ENCODE results near the gene ROR1.

Gene ROR1

DNA sequence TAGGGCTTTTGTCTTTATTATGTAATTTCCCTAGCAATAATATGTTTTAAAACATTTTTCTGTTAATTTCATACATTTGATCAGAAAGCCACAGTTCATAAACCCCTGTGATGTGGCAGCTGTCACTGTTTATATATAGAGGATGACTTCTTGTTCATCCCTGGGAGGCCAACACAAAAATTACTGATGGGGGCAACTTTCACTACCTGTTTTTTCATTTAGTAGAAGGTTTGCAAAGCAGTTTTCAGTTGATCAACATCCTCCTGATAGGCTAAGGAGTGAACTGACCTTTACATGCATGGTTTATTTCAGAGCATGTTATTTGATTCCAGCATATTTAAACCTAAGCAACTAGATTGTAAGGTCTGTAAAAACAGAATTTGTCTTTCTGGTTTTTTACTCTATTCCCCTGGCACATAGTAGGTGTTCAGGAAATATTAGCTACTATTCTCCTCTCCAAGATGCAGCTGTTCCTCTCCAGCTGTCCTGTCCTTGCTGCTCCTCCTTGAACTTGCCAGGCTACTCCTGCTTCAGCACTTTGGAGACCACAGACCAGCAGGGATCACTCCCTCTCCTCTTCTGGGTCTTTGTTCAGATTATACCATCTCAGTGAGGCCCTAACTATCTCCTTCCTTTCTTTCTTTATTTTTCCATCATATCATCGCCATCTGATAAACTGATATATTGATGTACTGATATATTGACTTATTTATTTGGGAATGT lies 54.7 kb downstream of the ROR1 start:
- H3K27ac ChIP-seq = no peak overlapping the region
- H3K4me3 ChIP-seq (ENCODE audit: low read depth, low read length) = no peak overlapping the region

DNA sequence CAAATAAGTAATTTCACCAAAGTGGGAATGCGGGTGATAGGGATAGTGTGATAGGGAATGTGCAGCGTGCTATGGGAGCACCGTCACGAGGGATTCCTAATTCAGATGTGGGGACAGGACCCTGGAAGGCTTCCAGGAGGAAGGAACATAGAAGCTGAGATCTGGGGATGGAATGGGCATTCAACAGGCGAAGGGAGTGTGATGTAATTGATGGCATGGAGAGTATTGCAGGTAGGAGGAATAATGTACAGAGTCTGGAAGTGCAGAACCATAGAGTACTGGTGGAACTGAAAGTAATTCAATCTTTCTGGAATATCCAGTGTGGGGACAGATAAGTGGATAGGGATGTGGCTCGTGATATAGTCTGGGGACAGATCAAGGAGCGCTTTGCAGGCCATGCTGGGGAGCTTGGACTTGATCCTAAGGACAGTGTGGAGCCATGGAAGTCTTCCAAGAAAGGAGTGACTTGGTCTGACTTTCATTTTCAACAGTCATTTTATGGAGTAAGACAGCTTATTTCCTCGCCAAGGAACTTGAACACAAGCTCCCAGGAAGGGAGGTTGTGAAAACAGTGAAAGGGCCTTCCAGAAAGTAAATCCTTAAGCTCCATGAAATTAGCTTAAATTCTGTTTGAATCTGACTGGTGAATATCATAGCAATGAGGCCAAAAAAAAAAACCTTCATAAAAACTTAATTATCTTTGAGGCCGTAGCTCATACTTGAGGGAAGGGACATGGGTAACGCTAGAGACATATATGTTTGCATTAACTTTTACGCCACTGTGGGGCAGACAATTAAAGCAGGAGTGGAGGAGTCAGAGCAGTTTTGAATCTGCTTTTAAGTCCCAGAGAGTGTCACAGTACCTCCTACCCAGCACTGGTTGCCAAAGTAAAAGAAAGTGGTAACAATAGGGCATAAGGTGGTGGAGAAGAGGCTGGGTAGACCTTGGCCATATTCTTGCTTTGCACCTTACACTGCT lies 55.8 kb downstream of the ROR1 start:
- H3K9ac ChIP-seq = no peak overlapping the region
- H3K27me3 ChIP-seq (ENCODE audit: control insufficient read depth, insufficient read depth, low read length) = no peaks in the 10 kb centered on the region
- H3K9me3 ChIP-seq (ENCODE audit: control insufficient read depth, low read length) = no peaks in the 10 kb centered on the region
- no peak overlapping the region for H3K27ac ChIP-seq
- H3K79me2 ChIP-seq = no peaks in the 10 kb centered on the region
- H3K36me3 ChIP-seq (ENCODE audit: control insufficient read depth, insufficient read depth, low read length) = no peaks in the 10 kb centered on the region
- no peak overlapping the region for H2AFZ ChIP-seq
- TF ChIP-seq, protein P1, sequence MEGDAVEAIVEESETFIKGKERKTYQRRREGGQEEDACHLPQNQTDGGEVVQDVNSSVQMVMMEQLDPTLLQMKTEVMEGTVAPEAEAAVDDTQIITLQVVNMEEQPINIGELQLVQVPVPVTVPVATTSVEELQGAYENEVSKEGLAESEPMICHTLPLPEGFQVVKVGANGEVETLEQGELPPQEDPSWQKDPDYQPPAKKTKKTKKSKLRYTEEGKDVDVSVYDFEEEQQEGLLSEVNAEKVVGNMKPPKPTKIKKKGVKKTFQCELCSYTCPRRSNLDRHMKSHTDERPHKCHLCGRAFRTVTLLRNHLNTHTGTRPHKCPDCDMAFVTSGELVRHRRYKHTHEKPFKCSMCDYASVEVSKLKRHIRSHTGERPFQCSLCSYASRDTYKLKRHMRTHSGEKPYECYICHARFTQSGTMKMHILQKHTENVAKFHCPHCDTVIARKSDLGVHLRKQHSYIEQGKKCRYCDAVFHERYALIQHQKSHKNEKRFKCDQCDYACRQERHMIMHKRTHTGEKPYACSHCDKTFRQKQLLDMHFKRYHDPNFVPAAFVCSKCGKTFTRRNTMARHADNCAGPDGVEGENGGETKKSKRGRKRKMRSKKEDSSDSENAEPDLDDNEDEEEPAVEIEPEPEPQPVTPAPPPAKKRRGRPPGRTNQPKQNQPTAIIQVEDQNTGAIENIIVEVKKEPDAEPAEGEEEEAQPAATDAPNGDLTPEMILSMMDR (IDR thresholded peaks at IDR 0.05) = no peak
- no peaks in the 10 kb centered on the region for H3K4me1 ChIP-seq
- no peak overlapping the region for H3K4me2 ChIP-seq (ENCODE audit: low read length)
- no peak overlapping the region for H3K4me3 ChIP-seq (ENCODE audit: low read depth, low read length)

More for the DNA sequence above, 54.7 kb downstream of the ROR1 start:
- no peaks in the 10 kb centered on the region for H3K36me3 ChIP-seq (ENCODE audit: control insufficient read depth, insufficient read depth, low read length)
- no peak overlapping the region for H3K4me2 ChIP-seq (ENCODE audit: low read length)
- TF ChIP-seq, protein P1 (IDR thresholded peaks at IDR 0.05) = no peak
- H3K9ac ChIP-seq = no peak overlapping the region
- H3K9me3 ChIP-seq (ENCODE audit: control insufficient read depth, low read length) = no peaks in the 10 kb centered on the region
- no peak overlapping the region for H2AFZ ChIP-seq
- peaks cover 2% of the 10 kb centered on the region for H3K79me2 ChIP-seq
- no peaks in the 10 kb centered on the region for H3K4me1 ChIP-seq
- H3K27me3 ChIP-seq (ENCODE audit: control insufficient read depth, insufficient read depth, low read length) = no peaks in the 10 kb centered on the region

DNA sequence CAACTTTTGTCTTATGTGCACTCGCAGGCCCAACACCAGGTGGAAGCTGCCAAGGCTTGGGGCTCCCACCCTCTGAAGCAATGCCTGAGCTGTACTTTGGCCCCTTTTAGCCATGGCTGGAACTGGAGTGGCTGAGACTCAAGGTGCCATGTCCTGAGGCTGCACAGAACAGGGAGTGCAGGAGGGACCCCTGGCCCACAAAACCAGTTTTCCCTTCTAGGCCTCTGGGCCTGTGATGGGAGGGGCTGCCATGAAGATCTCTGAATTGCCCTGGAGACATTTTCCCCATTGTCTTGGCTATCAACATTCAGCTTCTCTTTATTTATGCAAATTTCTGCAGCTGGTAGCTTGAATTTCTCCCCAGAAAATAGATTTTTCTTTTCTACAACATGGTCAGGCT lies 57.6 kb downstream of the ROR1 start:
- Histone ChIP-seq H3K36me3 (ENCODE audit: control insufficient read depth, insufficient read depth, low read length) (no peaks in the 10 kb centered on the region), H3K4me2 (ENCODE audit: low read length) (no peak overlapping the region), H3K9me3 (ENCODE audit: control insufficient read depth, low read length) (no peaks in the 10 kb centered on the region), H3K9ac (no peak overlapping the region), H3K27ac (no peak overlapping the region), H2AFZ (no peak overlapping the region), H3K4me1 (no peaks in the 10 kb centered on the region), H3K27me3 (ENCODE audit: control insufficient read depth, insufficient read depth, low read length) (no peaks in the 10 kb centered on the region), H3K4me3 (ENCODE audit: low read depth, low read length) (no peak overlapping the region), H3K79me2 (no peaks in the 10 kb centered on the region)
- TF ChIP-seq, protein P1 (IDR thresholded peaks at IDR 0.05) = no peak

DNA sequence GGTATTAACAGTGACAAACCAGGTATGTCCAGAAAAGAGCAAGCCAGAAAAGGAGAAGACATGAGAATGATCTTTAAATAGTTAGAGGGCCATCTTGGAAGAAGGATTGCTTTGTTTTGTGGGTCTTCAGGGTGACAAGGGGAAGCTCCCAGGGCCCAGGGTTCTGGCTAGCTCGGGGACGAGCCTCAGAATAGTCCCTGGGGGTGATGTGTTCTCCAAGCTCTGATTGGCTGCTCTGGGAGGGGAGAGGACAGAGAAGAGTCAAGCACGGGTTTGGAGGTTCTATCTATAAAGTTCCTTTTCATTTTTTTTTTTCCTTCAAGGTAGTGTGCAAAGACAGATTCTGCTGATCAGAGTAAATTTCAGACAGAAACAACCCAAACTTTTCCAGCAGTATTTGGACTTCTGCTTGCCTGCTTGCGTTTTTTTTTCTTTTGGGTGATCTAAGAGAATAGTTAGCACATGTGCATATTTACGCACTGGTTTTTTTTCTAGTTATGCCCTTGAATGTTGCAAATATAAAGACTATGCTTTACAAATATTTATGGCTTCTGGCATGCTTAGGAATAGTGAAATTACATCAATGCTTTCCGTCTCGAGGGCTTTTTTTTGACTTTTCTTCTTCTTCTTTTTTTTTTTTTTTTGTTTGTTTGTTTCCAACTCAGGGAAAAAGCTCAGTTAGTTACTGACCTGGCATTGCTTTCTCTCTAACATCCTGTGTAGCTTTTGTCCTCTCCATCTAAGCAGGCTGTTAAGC lies 59.7 kb downstream of the ROR1 start:
- Histone ChIP-seq H3K9ac (no peak overlapping the region), H3K79me2 (no peaks in the 10 kb centered on the region), H3K4me2 (ENCODE audit: low read length) (no peak overlapping the region), H3K27me3 (ENCODE audit: control insufficient read depth, insufficient read depth, low read length) (no peaks in the 10 kb centered on the region), H3K36me3 (ENCODE audit: control insufficient read depth, insufficient read depth, low read length) (no peaks in the 10 kb centered on the region), H2AFZ (no peak overlapping the region), H3K4me3 (ENCODE audit: low read depth, low read length) (no peak overlapping the region), H3K27ac (no peak overlapping the region), H3K9me3 (ENCODE audit: control insufficient read depth, low read length) (no peaks in the 10 kb centered on the region), H3K4me1 (no peaks in the 10 kb centered on the region)
- TF ChIP-seq, protein P1 (IDR thresholded peaks at IDR 0.05) = no peak

All from parathyroid adenoma (tissue), 2 donors.